Psoas muscle (tissue), 8 donors: ENCODE measurements around the gene RANBP10. TPM values are rescaled to one million over a fixed set of nuclear protein-coding genes. Genes with fewer than 3 reads are reported as not detected.
A peak's percentile ranks its signal among the peaks of the same experiment; 100 is the strongest.

Source experiments
- ATAC-seq, 4 donors: fragments of 200-7000 bp; cut with Tn5 transposase; one replicate each; pipeline ENCODE4 v1.9.1; 2020; ENCODE audit warnings: moderate library complexity in 3 of 4, mild to moderate bottlenecking in 2 of 4
- DNase-seq, 2 donors: peaks; one replicate each; pipeline ENCODE4 v3.0.0-alpha.2; 2020
- H3K27ac ChIP-seq: fragments of 200-600 bp; one replicate; pipeline ENCODE4 v1.8.0; 2022
- H3K27me3 ChIP-seq, 3 donors: fragments of 200-600 bp in 1 of 3; one replicate each; pipeline versions ENCODE4 v1.6.1 to v1.8.0; 2013 to 2022; ENCODE audit warnings: low read length in 2 of 3, mild to moderate bottlenecking in 2 of 3, moderate library complexity in 1 of 3; ENCODE audit not compliant: insufficient read depth in 3 of 3
- H3K36me3 ChIP-seq, 2 donors: fragments of 200-600 bp in 1 of 2; one replicate each; pipeline versions ENCODE4 v1.6.1 to v1.8.0; 2013 to 2022; ENCODE audit warnings: low read depth in 1 of 2, mild to moderate bottlenecking in 1 of 2, moderate library complexity in 1 of 2; ENCODE audit not compliant: insufficient read depth in 1 of 2
- H3K4me1 ChIP-seq: fragments of 200-600 bp; one replicate; pipeline ENCODE4 v1.8.0; 2022
- H3K4me3 ChIP-seq: fragments of 200-600 bp; one replicate; pipeline ENCODE4 v1.8.0; 2022; ENCODE audit warnings: mild to moderate bottlenecking
- H3K9me3 ChIP-seq: fragments of 200-600 bp; one replicate; pipeline ENCODE4 v1.8.0; 2022
- CTCF ChIP-seq: fragments of 200-600 bp; IDR thresholded peaks from one replicate; pipeline ENCODE4 v1.8.0; 2022; ENCODE audit warnings: antibody characterized with exemption
- WGBS, 3 donors: extraction: QIAGEN DNeasy Blood & Tissue Kit; methylation state at CpG; one replicate each; pipeline versions ENCODE4 v1.1.6 to v1.1.7; 2013; 5-methylcytosine and 5-hydroxymethylcytosine counted together
- intact Hi-C, 2 donors: fragments of 100-400 bp; cut with DNase I; formaldehyde crosslinking; loops; one replicate each; pipeline versions ENCODE4 v1.11.0 to v1.14.2; 2022
- polyA plus RNA-seq, 3 donors: library from polyadenylated mRNA; stranded (reverse); fragments of 200-250 nt; gene quantifications; one replicate each; pipeline ENCODE4 v1.2.3, GENCODE V29; 2013
- total RNA-seq, 4 donors: library from RNA; stranded (reverse); fragmentation: NEBNext Ultra II Directional in 2 of 4; extraction: Animal tissue kit (Norgen Biotek cat#: 25700) in 2 of 4; gene quantifications; one replicate each; pipeline versions ENCODE4 v1.2.1 to v1.2.4, GENCODE V29; 2021 to 2023
- donor health status: healthy with polysubstance abuse.
- donor health status: DM: no; HTN: no; CAD: no; lungs with moderate emphysema.
- donor health status: Bipolar disorder and iron deficiency.
- donor health status: healthy.
- donor health status: DM: yes; HTN: yes; CAD: no.
- donor health status: DM: no; HTN: no; CAD: no.
- donor health status: DM: no; HTN: no; CAD: no.
- donor health status: DM: yes; HTN: yes; CAD: no.

The RANBP10 gene
- total and polyA plus RNA-seq, 7 donors: 9.1 to 27.9 (median 17.6) TPM

- DNase-seq: no peak
- TF ChIP-seq CTCF: no peak
- WGBS, 3 donors: 34 to 51% (median 43%) methylated on average over 6 of the region's 6 CpGs
- ATAC-seq: peak; percentile 46 to 73 (median 66)
- intact Hi-C loops: no loop called here
- Histone ChIP-seq H3K27me3 (no peaks in the 10 kb centered on the region), H3K4me3 (peak overlapping the region; percentile 13), H3K4me1 (peaks cover 22% of the 10 kb centered on the region), H3K27ac (peak overlapping the region; percentile 73), H3K9me3 (no peaks in the 10 kb centered on the region), H3K36me3 (peaks cover 0 to 18% of the 10 kb centered on the region in 2 donors)
Observed at GRCh38 chr16:67773569-67774456, 32.5 kb downstream of the RANBP10 start.

DNA sequence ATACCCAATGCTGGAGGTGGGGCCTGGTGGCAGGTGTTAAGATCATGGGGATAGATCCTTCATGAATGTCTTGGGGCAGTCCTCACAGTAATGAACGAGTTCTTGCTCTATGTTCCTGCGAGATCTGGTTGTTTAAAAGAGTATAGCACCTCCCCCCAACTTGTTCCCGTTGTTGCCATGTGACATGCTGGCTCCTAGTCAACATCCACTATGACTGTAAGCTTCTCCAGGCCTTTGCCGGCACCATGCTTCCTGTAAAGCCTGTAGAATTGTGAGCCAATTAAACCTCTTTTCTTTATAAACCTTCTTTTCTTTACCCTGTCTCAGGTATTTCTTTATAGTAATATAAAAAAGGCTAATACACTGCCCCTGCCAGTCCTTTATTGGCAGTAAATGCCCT lies 33.3 kb downstream of the RANBP10 start:
- 23 to 27% (median 24%) methylated on average over 4 of the region's 4 CpGs for WGBS, 3 donors
- intact Hi-C loops: no loop called here
- Histone ChIP-seq H3K4me3 (peak overlapping the region; percentile 13), H3K9me3 (no peaks in the 10 kb centered on the region), H3K27ac (peak overlapping the region; percentile 73), H3K36me3 (peaks cover 0 to 21% of the 10 kb centered on the region in 2 donors), H3K27me3 (no peaks in the 10 kb centered on the region), H3K4me1 (peaks cover 22% of the 10 kb centered on the region)
- no peak for DNase-seq
- TF ChIP-seq CTCF: no peak
- peak in 3 of 4 donors; percentile 74 to 88 (median 84) for ATAC-seq

DNA sequence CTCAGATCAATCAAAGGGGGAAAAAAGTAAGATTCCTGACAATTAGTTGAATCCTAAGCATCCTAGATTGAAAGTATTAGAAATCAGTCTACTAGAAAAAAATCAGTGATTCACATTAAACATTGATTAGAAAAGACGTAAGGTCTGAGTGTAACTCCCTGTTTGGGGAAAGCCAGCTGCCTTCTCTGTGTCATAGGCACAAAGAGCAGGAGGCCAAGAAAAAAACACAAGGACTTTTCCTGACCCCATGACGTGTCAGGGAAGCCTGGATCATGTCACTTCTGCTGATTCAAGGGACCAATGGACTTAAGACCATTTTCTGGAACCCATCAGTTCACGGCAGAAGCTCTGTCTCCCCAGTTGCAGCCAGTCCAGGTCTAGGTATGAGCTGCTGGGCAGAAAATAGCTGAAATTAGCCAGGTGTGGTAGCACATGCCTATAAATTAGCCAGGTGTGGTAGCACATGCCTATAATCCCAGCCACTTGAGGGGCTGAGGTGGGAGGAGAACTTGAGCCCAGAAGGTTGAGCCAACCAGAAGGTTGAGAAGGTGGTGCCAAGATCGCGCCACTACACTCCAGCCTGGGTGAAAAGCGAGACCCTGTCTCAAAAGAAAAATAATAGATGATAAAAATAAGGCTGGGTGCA lies 35.9 kb downstream of the RANBP10 start:
- H3K36me3 ChIP-seq: peaks cover 0 to 21% of the 10 kb centered on the region in 2 donors
- H3K4me3 ChIP-seq: no peak overlapping the region
- peaks cover 36% of the 10 kb centered on the region for H3K4me1 ChIP-seq
- no peaks in the 10 kb centered on the region for H3K27me3 ChIP-seq
- no peak overlapping the region for H3K27ac ChIP-seq
- intact Hi-C loops: no loop called here
- 89 to 93% (median 90%) methylated on average over 6 of the region's 6 CpGs for WGBS, 3 donors
- no peak for TF ChIP-seq CTCF
- no peaks in the 10 kb centered on the region for H3K9me3 ChIP-seq
- ATAC-seq (no peak), DNase-seq (no peak)

DNA sequence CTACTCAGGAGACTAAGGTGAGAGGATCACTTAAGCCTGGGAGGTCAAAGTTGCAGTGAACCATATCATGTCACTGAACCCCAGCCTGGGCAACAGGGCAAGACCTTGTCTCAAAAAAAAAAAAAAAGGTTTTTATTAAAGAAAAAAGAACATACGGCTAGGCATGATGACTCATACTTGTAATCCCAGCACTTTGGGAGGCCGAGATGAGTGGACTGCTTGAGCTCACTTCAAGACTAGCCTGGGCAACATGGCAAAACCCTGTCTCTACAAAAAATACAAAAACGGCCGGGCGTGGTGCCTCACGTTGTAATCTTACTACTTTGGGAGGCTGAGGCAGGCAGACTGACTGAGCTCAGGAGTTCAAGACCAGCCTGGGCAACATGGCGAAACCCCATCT lies 38.4 kb downstream of the RANBP10 start:
- Histone ChIP-seq H3K27ac (no peak overlapping the region), H3K4me1 (peaks cover 23% of the 10 kb centered on the region), H3K27me3 (no peaks in the 10 kb centered on the region), H3K9me3 (no peaks in the 10 kb centered on the region), H3K36me3 (peaks cover 0 to 28% of the 10 kb centered on the region in 2 donors), H3K4me3 (no peak overlapping the region)
- intact Hi-C loops: no loop called here
- no peak for ATAC-seq
- no peak for DNase-seq
- no peak for TF ChIP-seq CTCF
- 81 to 91% (median 83%) methylated on average over 7 of the region's 7 CpGs for WGBS, 3 donors
